22Rv1 (cell line): ENCODE measurements around the gene TMEM208.

Source experiments
- H3K27ac ChIP-seq: fragments of 450-650 bp; 2 replicates; pipeline ENCODE4 v1.5.1; 2017
- CTCF ChIP-seq: fragments of 450-650 bp; IDR thresholded peaks from 2 replicates; pipeline ENCODE4 v1.5.1; 2017; ENCODE audit warnings: mild to moderate bottlenecking
- ZFX ChIP-seq: fragments of 450-650 bp; IDR thresholded peaks from 2 replicates; pipeline ENCODE4 v1.6.1; 2017; ENCODE audit warnings: antibody characterized with exemption, borderline replicate concordance

Gene TMEM208

GRCh38 chr16:67256701-67257230 is 29.8 kb downstream of the TMEM208 start:
- TF ChIP-seq ZFX (no peak), CTCF (no peak)
- no peak overlapping the region for H3K27ac ChIP-seq

GRCh38 chr16:67257486-67258160 is 30.7 kb downstream of the TMEM208 start:
- H3K27ac ChIP-seq, result no peak overlapping the region
- TF ChIP-seq CTCF (no peak), ZFX (no peak)

GRCh38 chr16:67258161-67258835 is 31.4 kb downstream of the TMEM208 start:
- H3K27ac ChIP-seq, result no peak overlapping the region
- no peak for TF ChIP-seq ZFX
- TF ChIP-seq CTCF, result no peak

GRCh38 chr16:67259705-67260104 is 32.8 kb downstream of the TMEM208 start:
- TF ChIP-seq ZFX, result no peak
- no peak for TF ChIP-seq CTCF
- no peak overlapping the region for H3K27ac ChIP-seq

- no peak for TF ChIP-seq ZFX
- peak; percentile 76 for TF ChIP-seq CTCF
- H3K27ac ChIP-seq, result no peak overlapping the region
These were observed 33.6 kb downstream of the TMEM208 start for GRCh38 chr16:67260426-67261063.

- TF ChIP-seq ZFX (no peak), CTCF (no peak)
These were observed 36.3 kb downstream of the TMEM208 start for GRCh38 chr16:67263201-67263600.

More at GRCh38 chr16:67263201-67263600, 36.3 kb downstream of the TMEM208 start:
- H3K27ac ChIP-seq, result no peak overlapping the region
